Glutamatergic neuron (in vitro differentiated cells): ENCODE results near the gene ARHGAP33. TPM values are rescaled to one million over a fixed set of nuclear protein-coding genes. Genes with fewer than 3 reads are reported as not detected.
A peak's percentile ranks its signal among the peaks of the same experiment; 100 is the strongest.

Experiments
- DNase-seq: peaks from one replicate; pipeline ENCODE4 v3.0.0; 2022
- H3K27ac Mint-ChIP-seq: one replicate; pipeline ENCODE4 v1.8.0; 2020; ENCODE audit warnings: mild to moderate bottlenecking, mixed read lengths, inconsistent platforms; ENCODE audit not compliant: unreplicated experiment
- H3K27me3 Mint-ChIP-seq: one replicate; pipeline ENCODE4 v1.8.0; 2020; ENCODE audit warnings: mild to moderate bottlenecking, moderate library complexity, mixed read lengths, inconsistent platforms; ENCODE audit not compliant: unreplicated experiment
- H3K36me3 Mint-ChIP-seq: one replicate; pipeline ENCODE4 v1.8.0; 2020; ENCODE audit warnings: mild to moderate bottlenecking, mixed read lengths, inconsistent platforms; ENCODE audit not compliant: unreplicated experiment
- H3K4me1 Mint-ChIP-seq: one replicate; pipeline ENCODE4 v1.8.0; 2020; ENCODE audit warnings: mild to moderate bottlenecking, low read depth, mixed read lengths, inconsistent platforms; ENCODE audit not compliant: unreplicated experiment
- H3K4me3 Mint-ChIP-seq: one replicate; pipeline ENCODE4 v1.8.0; 2020; ENCODE audit warnings: mild to moderate bottlenecking, mixed read lengths, inconsistent platforms; ENCODE audit not compliant: unreplicated experiment
- H3K9me3 Mint-ChIP-seq: one replicate; pipeline ENCODE4 v1.8.0; 2020; ENCODE audit warnings: mild to moderate bottlenecking, moderate library complexity, mixed read lengths, inconsistent platforms; ENCODE audit not compliant: unreplicated experiment
- CTCF ChIP-seq: fragments of 200-600 bp; sonication (generic); IDR thresholded peaks from one replicate; pipeline ENCODE4 v1.5.0; 2021; ENCODE audit not compliant: partially characterized antibody, unreplicated experiment
- long read RNA-seq: library from polyadenylated mRNA; unstranded; transcript quantifications from one replicate; pipeline ENCODE4 v2.0.0, GENCODE V29; 2020; ENCODE audit not compliant: unreplicated experiment
- total RNA-seq: library from RNA; stranded (reverse); fragmentation: NEBNext Ultra II Directional; extraction: Animal tissue kit (Norgen Biotek cat#: 25700); gene quantifications from one replicate; pipeline ENCODE4 v1.2.1, GENCODE V29; 2021; ENCODE audit not compliant: unreplicated experiment

The ARHGAP33 gene
- 180 TPM for total RNA-seq
- long read RNA-seq, partial matches to known transcripts = 0 of 13 reads
- long read RNA-seq, other reads (novel, unspliced or antisense) = 13 of 13 reads

GRCh38 chr19:35775298-35776101 lies at the start of gene ARHGAP33:
ARHGAP33 (plus strand) TSS chr19:35775564; CDS start chr19:35775659, 95 bp downstream.
- H3K27me3 Mint-ChIP-seq = peaks cover 28% of the 10 kb centered on the region
- H3K4me1 Mint-ChIP-seq = peaks cover 18% of the 10 kb centered on the region
- peak within 1 kb of the TSS; percentile 92 for H3K27ac Mint-ChIP-seq
- peak within 1 kb of the TSS; percentile 94 for H3K4me3 Mint-ChIP-seq
- DNase-seq = peak; percentile 100
- H3K9me3 Mint-ChIP-seq = peaks cover 15% of the 10 kb centered on the region
- peaks cover 12% of the 10 kb centered on the region for H3K36me3 Mint-ChIP-seq
- TF ChIP-seq CTCF = no peak

GRCh38 chr19:35727053-35727955 lies 48.1 kb upstream of the ARHGAP33 start:
- Mint-ChIP-seq H3K36me3 (no peaks in the 10 kb centered on the region), H3K9me3 (peaks cover 9% of the 10 kb centered on the region), H3K27ac (no peak overlapping the region), H3K27me3 (peaks cover 4% of the 10 kb centered on the region), H3K4me1 (no peaks in the 10 kb centered on the region), H3K4me3 (no peak overlapping the region)
- DNase-seq = no peak
- TF ChIP-seq CTCF = no peak

GRCh38 chr19:35727956-35728706 lies 47.2 kb upstream of the ARHGAP33 start:
- peaks cover 7% of the 10 kb centered on the region for H3K9me3 Mint-ChIP-seq
- DNase-seq = no peak
- H3K4me3 Mint-ChIP-seq = no peak overlapping the region
- no peak for TF ChIP-seq CTCF
- no peak overlapping the region for H3K27ac Mint-ChIP-seq
- no peaks in the 10 kb centered on the region for H3K4me1 Mint-ChIP-seq
- no peaks in the 10 kb centered on the region for H3K36me3 Mint-ChIP-seq
- H3K27me3 Mint-ChIP-seq = peaks cover 4% of the 10 kb centered on the region

- no peaks in the 10 kb centered on the region for H3K4me1 Mint-ChIP-seq
- H3K27me3 Mint-ChIP-seq = peaks cover 5% of the 10 kb centered on the region
Measured at GRCh38 chr19:35729021-35729420, 46.3 kb upstream of the ARHGAP33 start.

More at GRCh38 chr19:35729021-35729420, 46.3 kb upstream of the ARHGAP33 start:
- no peaks in the 10 kb centered on the region for H3K36me3 Mint-ChIP-seq
- TF ChIP-seq CTCF = no peak
- H3K9me3 Mint-ChIP-seq = peaks cover 4% of the 10 kb centered on the region
- no peak for DNase-seq
- H3K4me3 Mint-ChIP-seq = no peak overlapping the region
- no peak overlapping the region for H3K27ac Mint-ChIP-seq
